ENCODE results near the gene SCML2.
"Not testable (repeated sequence)": the region's sequence is repeated elsewhere in the genome, so short reads cannot be mapped to it uniquely, and the experiment has no call there.

The SCML2 gene

DNA sequence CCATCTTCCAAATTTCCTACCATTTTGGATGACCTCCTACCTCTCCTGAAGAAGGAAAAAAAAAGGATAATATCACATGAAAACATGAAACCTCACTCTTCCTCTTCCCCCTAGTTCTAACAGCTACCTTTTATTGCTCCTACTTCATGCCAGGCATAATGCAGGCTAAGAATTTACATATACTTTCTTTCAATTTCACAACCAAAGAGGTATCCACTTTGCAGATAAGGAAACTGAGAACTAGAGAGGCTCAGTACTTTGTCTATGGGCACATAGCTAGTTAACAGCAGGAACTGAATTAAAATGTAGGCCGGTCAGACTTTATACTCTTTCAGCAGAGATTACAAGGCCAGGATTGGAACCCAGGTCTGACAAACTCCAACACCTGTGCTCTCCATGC, 99.4 kb downstream of the SCML2 start:
- DNase-seq = no peak

DNA sequence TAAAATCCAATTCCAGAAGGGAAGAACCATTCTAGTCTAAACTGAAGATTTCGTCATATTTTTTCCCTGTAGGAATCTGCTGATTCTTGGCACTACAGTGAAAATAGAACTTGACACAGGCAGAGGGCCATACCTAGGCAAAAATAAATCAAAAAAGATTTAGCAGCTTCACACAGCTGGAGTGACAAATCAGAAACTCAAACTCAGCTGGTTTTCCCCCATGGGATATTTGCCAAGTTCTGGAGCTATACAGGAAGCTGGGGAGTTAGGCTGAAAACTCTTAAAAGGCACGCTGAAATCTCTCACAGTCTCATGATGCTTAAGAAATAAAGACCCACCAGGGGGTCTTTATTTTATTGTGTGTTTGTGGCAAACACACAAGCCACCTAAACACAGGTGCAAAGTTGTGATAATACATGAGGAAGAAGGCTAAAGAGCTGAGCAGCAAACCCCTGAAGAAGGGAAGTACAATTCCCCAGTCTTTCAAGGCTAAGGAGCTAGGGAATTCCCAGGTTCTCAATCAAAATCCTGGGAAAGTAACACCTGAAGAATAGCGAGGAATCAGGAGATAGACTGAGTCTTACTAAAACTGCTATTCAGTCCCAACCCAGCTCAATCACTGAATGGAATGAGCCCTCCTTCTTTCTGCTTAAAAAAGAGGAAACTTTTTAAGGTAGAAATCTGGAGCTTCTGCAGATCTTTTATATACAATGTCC, 101.7 kb downstream of the SCML2 start:
- no peak for DNase-seq

DNA sequence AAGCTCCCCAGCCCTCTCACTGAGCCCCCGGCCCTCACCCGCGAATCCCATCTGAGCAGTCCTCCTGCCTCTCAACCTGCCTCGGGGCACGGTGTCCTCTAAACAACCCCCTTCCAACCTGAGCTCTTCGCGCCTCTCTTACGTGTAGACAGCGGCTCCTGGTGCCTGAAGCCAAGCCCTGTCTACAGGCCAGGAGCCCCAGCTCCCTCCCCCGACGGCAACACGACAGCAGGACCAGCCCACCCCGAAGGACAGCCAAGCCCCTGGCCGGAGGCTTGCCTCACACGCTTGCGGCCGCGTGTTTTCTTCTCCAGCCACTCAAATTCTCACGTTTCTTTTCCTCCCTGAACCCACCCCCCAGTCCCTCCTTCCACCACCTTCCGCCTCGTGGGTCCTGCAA, 124.8 kb downstream of the SCML2 start:
- DNase-seq = not testable (repeated sequence)

GRCh38 chrX:18228069-18228468, 126.4 kb downstream of the SCML2 start:
- no peak for DNase-seq

GRCh38 chrX:18227458-18227857, 127.0 kb downstream of the SCML2 start:
- no peak for DNase-seq

DNA sequence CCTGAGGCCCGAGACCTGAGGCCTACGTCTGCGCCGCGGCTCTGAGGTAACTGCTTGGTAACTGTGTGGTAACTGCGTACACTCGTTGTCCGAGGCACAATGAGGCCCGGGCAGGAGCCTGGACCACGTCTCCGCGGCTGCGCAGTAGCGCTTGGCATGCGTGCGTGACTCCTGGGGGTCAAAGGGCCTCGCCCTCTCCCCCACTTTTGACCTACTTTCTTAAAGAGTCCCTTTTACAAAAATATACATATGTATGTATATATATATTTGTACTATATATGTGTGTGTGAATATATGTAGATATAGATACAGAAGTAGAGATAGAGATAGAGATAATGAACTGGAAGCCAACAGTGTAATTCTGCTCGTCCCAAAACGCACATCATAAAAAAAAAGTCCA, 133.7 kb downstream of the SCML2 start, which contains the start of gene BEND2:
Gene BEND2 (minus strand): TSS at position 101 of the 400 bp plus-strand sequence. CDS start 136 bp downstream, outside the sequence.
- DNase-seq = no peak

DNA sequence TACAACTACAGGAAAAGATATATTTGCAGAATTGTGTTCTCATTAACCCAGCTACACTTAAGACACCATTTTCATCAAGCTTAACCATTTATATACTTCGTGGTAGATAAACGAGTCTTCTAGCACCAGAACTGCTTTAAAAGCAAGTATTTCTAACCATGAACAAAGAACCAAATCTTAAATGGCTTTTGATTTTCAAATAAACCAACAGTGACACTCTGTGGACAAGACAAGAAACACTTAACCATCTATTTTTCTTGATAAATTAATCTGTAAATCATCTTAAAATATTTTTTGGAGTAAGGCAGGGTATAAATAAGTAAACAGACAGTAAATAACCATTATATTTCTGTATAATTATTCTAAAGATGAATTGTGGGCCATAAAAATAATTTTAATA, 144.0 kb downstream of the SCML2 start:
- DNase-seq = no peak

DNA sequence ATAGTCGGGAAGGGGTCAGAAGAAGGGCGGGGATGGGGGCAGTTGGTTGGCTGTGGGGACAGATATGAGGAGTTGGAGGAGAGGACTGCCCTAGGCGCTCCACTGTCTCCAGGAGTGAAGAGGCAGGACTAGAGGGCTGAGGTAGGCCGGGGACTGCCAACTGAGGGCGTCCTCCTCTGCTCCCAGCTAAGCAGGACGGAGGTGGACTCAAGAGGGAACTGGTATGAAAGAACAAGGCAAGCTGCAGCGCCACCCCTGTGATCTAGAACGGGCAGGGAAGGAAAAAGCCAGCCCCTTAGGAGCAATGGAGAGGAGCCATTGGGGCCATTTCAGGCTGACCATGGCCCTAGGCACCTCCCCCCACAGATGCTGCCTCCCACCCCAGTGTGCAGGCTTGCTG, 147.8 kb downstream of the SCML2 start:
- no peak for DNase-seq

DNA sequence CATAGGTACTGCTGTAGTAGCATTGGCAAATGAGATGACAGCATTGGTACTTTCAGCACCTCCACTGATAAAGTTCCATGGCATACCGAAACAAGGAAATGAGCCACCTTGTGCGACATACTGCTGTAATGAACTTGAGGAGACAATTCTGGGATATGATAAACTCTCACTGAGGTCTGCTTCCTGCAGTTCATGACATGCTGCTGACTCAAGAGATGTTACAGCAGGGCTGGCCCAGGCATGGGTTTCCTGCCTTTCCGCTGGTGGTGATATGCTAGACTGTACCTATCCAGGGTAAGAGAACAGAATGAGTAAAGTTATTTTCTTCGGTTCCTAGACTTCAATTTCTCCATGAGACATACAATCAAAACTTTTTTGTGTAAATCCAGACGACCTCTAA, 150.9 kb downstream of the SCML2 start:
- no peak for DNase-seq

- DNase-seq = no peak
Observed at GRCh38 chrX:18194688-18195087, 159.8 kb downstream of the SCML2 start.
